ENCODE results near the gene SNX7. TPM values are rescaled to one million over a fixed set of nuclear protein-coding genes. Genes with fewer than 3 reads are reported as not detected.
A peak's percentile ranks its signal among the peaks of the same experiment; 100 is the strongest.

SNX7 gene
- total RNA-seq, 4 donors from 2014 or later: 11.6 to 28.6 (median 19.4) TPM

DNA sequence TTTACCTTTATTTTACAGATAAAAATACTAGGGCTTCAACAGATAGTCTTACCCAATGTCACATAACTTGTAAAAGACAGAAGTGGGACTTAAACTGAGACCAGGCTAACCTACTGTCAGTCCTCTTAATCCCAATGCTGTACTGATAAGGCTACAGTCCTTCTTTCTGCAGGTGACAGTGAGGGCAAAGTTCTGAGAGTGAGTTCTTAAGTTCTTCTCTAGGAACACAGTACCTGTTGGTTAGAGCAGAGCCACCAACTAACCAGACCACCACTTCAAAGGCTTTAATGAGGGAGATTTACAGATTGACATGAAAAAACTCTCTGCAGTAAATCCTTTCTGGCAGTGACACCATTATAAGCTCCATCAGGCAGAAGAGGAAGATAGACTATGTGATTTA, 74.2 kb downstream of the SNX7 start:
- Histone ChIP-seq H3K27ac (no peak overlapping the region), H3K36me3 (peaks cover 0 to 8% (median 0%) of the 10 kb centered on the region in 3 donors), H3K27me3 (no peaks in the 10 kb centered on the region), H3K4me1 (no peaks in the 10 kb centered on the region), H3K4me3 (no peak overlapping the region), H3K9me3 (no peaks in the 10 kb centered on the region)
- no peak for TF ChIP-seq POLR2A (IDR thresholded peaks at IDR 0.05)
- TF ChIP-seq EP300 (IDR thresholded peaks at IDR 0.05): no peak
- TF ChIP-seq, protein P1, sequence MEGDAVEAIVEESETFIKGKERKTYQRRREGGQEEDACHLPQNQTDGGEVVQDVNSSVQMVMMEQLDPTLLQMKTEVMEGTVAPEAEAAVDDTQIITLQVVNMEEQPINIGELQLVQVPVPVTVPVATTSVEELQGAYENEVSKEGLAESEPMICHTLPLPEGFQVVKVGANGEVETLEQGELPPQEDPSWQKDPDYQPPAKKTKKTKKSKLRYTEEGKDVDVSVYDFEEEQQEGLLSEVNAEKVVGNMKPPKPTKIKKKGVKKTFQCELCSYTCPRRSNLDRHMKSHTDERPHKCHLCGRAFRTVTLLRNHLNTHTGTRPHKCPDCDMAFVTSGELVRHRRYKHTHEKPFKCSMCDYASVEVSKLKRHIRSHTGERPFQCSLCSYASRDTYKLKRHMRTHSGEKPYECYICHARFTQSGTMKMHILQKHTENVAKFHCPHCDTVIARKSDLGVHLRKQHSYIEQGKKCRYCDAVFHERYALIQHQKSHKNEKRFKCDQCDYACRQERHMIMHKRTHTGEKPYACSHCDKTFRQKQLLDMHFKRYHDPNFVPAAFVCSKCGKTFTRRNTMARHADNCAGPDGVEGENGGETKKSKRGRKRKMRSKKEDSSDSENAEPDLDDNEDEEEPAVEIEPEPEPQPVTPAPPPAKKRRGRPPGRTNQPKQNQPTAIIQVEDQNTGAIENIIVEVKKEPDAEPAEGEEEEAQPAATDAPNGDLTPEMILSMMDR (IDR thresholded peaks at IDR 0.05): no peak
- no peak for DNase-seq (ENCODE audit: low spot score in 2 of 2)

DNA sequence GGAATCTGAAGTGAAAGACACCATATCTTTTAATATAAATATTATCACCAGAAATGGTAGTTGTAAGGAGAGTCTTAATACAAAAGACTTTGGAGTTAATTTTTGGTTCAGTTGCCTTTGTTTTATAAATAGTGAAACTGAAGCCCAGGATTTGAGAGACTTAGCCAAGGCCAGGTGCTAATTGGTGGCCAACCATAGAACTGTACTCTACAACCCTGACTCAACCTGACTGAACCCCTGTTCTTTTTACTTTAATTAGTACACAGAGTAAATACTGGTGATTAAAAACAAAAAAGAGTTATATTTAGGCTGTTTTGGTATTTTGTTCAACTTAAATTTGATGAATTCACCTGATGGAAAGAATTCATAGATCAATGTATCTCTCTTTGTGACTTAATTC, 76.3 kb downstream of the SNX7 start:
- no peak overlapping the region for H3K27ac ChIP-seq
- TF ChIP-seq POLR2A (IDR thresholded peaks at IDR 0.05): no peak
- no peak for TF ChIP-seq EP300 (IDR thresholded peaks at IDR 0.05)
- TF ChIP-seq, protein P1 (IDR thresholded peaks at IDR 0.05): no peak
- H3K27me3 ChIP-seq: no peaks in the 10 kb centered on the region
- no peak overlapping the region for H3K4me3 ChIP-seq
- no peak for DNase-seq (ENCODE audit: low spot score in 2 of 2)
- no peaks in the 10 kb centered on the region for H3K4me1 ChIP-seq
- H3K36me3 ChIP-seq: peaks cover 0 to 8% (median 0%) of the 10 kb centered on the region in 3 donors
- no peaks in the 10 kb centered on the region for H3K9me3 ChIP-seq

DNA sequence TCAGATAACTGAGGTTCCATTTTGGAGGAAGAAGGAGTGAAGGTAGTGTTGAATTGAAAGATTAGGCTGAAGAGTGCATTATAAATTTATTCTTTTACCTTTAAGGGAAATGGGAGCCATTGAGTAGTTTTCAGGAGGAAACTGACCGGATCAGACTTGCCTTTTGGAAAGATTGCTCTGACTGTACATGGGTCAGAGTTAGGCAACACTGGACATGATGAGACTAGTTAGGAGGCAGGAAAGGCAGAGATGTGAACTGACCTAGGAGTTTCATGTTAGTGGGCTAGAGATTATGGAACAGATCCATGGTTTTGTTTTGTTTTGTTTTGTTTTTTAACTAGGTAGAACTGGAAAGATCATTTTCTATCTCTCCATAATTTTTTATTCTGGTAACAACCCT, 78.2 kb downstream of the SNX7 start:
- no peaks in the 10 kb centered on the region for H3K4me1 ChIP-seq
- no peak overlapping the region for H3K4me3 ChIP-seq
- TF ChIP-seq, protein P1 (IDR thresholded peaks at IDR 0.05): no peak
- no peak for TF ChIP-seq POLR2A (IDR thresholded peaks at IDR 0.05)
- TF ChIP-seq EP300 (IDR thresholded peaks at IDR 0.05): no peak
- no peaks in the 10 kb centered on the region for H3K9me3 ChIP-seq
- H3K27me3 ChIP-seq: no peaks in the 10 kb centered on the region
- H3K36me3 ChIP-seq: peaks cover 0 to 8% (median 0%) of the 10 kb centered on the region in 3 donors
- no peak for DNase-seq (ENCODE audit: low spot score in 2 of 2)
- H3K27ac ChIP-seq: no peak overlapping the region
- WGBS, 2 donors: 81 to 89% methylated on average over 1 of the region's 1 CpG

DNA sequence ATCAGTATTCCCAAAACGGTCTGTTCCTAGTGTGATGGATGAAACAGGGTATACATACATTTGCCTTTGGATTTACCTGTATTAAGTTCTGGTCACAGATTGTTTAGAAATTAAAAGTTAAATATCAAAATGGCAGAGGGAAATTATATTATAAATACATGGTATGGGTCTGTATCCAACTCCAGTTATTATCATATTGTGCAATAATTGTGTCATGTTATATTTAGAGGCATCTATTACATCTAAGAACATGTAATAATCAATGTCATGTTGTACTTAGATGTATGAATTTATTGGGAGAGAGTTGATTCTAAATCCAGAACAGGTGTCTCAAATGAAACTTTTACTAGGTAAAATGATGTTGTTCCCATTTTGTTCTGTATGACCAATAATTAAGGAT, 79.6 kb downstream of the SNX7 start:
- no peak for DNase-seq (ENCODE audit: low spot score in 2 of 2)
- Histone ChIP-seq H3K4me3 (no peak overlapping the region), H3K36me3 (peaks cover 0 to 8% (median 0%) of the 10 kb centered on the region in 3 donors), H3K4me1 (no peaks in the 10 kb centered on the region), H3K27me3 (no peaks in the 10 kb centered on the region), H3K27ac (no peak overlapping the region), H3K9me3 (no peaks in the 10 kb centered on the region)
- 40 to 67% methylated on average over 1 of the region's 1 CpG for WGBS, 2 donors
- TF ChIP-seq EP300 (IDR thresholded peaks at IDR 0.05): no peak
- no peak for TF ChIP-seq POLR2A (IDR thresholded peaks at IDR 0.05)
- TF ChIP-seq, protein P1 (IDR thresholded peaks at IDR 0.05): no peak

DNA sequence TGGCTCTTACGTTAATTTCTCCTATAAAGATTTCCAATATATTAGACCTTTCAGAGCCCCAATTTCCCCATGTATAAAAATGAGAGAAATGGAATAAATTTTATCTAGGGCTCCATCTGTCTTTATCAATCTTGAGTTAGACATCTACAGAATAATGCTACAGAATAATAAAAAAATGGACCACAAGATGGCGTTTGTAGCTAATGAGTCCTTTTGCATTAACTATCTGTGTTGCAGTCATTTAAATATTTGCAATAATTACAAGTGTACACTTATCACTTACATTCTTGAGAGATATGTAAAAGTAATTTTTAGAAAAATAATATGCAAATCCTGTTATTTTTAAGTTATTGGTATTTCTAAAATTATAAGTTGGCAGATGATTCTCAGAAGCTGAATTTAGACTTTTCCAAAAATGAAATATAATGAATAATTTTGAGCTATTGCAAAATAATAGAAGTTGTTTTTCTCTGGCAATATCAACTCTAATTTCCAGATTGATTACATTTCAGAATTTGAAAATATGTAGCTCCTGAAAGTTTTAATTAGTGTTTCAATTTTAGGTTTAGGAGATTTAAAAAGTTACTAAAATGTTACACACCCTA, 87.7 kb downstream of the SNX7 start:
- Histone ChIP-seq H3K36me3 (no peaks in the 10 kb centered on the region), H3K9me3 (no peaks in the 10 kb centered on the region), H3K4me1 (no peaks in the 10 kb centered on the region), H3K27ac (no peak overlapping the region), H3K27me3 (no peaks in the 10 kb centered on the region), H3K4me3 (no peak overlapping the region)
- TF ChIP-seq, protein P1 (IDR thresholded peaks at IDR 0.05): peak in 3 of 5 experiments; percentile 12 to 36 (median 27)
- no peak for TF ChIP-seq EP300 (IDR thresholded peaks at IDR 0.05)
- WGBS, 2 donors: 47 to 52% methylated on average over 2 of the region's 2 CpGs
- no peak for DNase-seq (ENCODE audit: low spot score in 2 of 2)
